Measurements from ENCODE around the gene CILP.
"Not testable (repeated sequence)": the region's sequence is repeated elsewhere in the genome, so short reads cannot be mapped to it uniquely, and the experiment has no call there.

Gene CILP

GRCh38 chr15:65210770-65211481 lies at the start of gene CILP:
TSS of gene CILP (minus strand) at chr15:65211473. CDS start at chr15:65209755, 1,718 bp downstream.
- no peak for DNase-seq

GRCh38 chr15:65260968-65261367 lies 49.7 kb upstream of the CILP start:
- no peak for DNase-seq

GRCh38 chr15:65259367-65259797 lies 48.1 kb upstream of the CILP start:
- no peak for DNase-seq

- no peak for DNase-seq
Observed at GRCh38 chr15:65258375-65259262, 47.3 kb upstream of the CILP start.

- DNase-seq = no peak
Observed at GRCh38 chr15:65255486-65256140, 44.3 kb upstream of the CILP start.

GRCh38 chr15:65254758-65255157 lies 43.5 kb upstream of the CILP start:
- DNase-seq = no peak

- no peak for DNase-seq
Observed at GRCh38 chr15:65254356-65254755, 43.1 kb upstream of the CILP start.

GRCh38 chr15:65249641-65250040 lies 38.4 kb upstream of the CILP start:
- DNase-seq = peak; percentile 80

- no peak for DNase-seq
Observed at GRCh38 chr15:65248511-65249255, 37.4 kb upstream of the CILP start.

GRCh38 chr15:65246939-65247338 lies 35.7 kb upstream of the CILP start:
- no peak for DNase-seq

- DNase-seq = no peak
Observed at GRCh38 chr15:65246026-65246714, 34.9 kb upstream of the CILP start.

- DNase-seq = no peak
Observed at GRCh38 chr15:65245096-65245856, 34.0 kb upstream of the CILP start.

GRCh38 chr15:65244638-65245037 lies 33.4 kb upstream of the CILP start:
- no peak for DNase-seq

GRCh38 chr15:65236443-65236842 lies 25.2 kb upstream of the CILP start:
- not testable (repeated sequence) for DNase-seq

GRCh38 chr15:65233696-65234095 lies 22.4 kb upstream of the CILP start:
- DNase-seq = no peak

GRCh38 chr15:65232520-65232919 lies 21.2 kb upstream of the CILP start:
- no peak for DNase-seq

- DNase-seq = no peak
Observed at GRCh38 chr15:65231306-65231705, 20.0 kb upstream of the CILP start.

- not testable (repeated sequence) for DNase-seq
Observed at GRCh38 chr15:65226901-65227300, 15.6 kb upstream of the CILP start.

- DNase-seq = no peak
Observed at GRCh38 chr15:65226221-65226620, 14.9 kb upstream of the CILP start.

GRCh38 chr15:65223996-65224395 lies 12.7 kb upstream of the CILP start:
- no peak for DNase-seq

GRCh38 chr15:65222891-65223290 lies 11.6 kb upstream of the CILP start:
- no peak for DNase-seq
